ENCODE results near the gene TRPV3.

TRPV3 gene

GRCh38 chr17:3546997-3547396, 10.6 kb downstream of the TRPV3 start:
- ChIA-PET POLR2A (no interaction called here), CTCF (interaction anchor here (1.3 kb wide), 1 partner anchor 8 kb away, joined by 3 read pairs; no protein-coding TSS in a partner anchor)
- no peaks in the 10 kb centered on the region for H3K27me3 ChIP-seq (replicated peaks in 2 of 5; ENCODE audit: control insufficient read depth in 4 of 5, insufficient read depth in 5 of 5, low read length in 4 of 5)
- no peak for DNase-seq
- no peaks in the 10 kb centered on the region for H3K4me1 ChIP-seq (ENCODE audit: control extremely low read depth in 1 of 4, control insufficient read depth in 4 of 4, insufficient read depth in 4 of 4, low read length in 3 of 4)
- no peaks in the 10 kb centered on the region for H3K9me3 ChIP-seq (ENCODE audit: control extremely low read depth in 1 of 5, control insufficient read depth in 4 of 5, insufficient read depth in 2 of 5, low read depth in 1 of 5, low read length in 4 of 5)
- no peak overlapping the region for H3K4me3 ChIP-seq (ENCODE audit: control insufficient read depth in 1 of 7, extremely low read depth in 1 of 7, insufficient read depth in 4 of 7, low read depth in 2 of 7, low read length in 6 of 7)
- WGBS (ENCODE audit: insufficient coverage): 100% methylated on average over 5 of the region's 8 CpGs
- no peaks in the 10 kb centered on the region for H3K36me3 ChIP-seq (ENCODE audit: control insufficient read depth in 4 of 4, insufficient read depth in 4 of 4, low read length in 3 of 4)
- H3K27ac ChIP-seq (ENCODE audit: insufficient read depth in 1 of 2, low read depth in 1 of 2, low read length in 2 of 2, poor library complexity in 1 of 2, severe bottlenecking in 2 of 2): no peak overlapping the region

DNA sequence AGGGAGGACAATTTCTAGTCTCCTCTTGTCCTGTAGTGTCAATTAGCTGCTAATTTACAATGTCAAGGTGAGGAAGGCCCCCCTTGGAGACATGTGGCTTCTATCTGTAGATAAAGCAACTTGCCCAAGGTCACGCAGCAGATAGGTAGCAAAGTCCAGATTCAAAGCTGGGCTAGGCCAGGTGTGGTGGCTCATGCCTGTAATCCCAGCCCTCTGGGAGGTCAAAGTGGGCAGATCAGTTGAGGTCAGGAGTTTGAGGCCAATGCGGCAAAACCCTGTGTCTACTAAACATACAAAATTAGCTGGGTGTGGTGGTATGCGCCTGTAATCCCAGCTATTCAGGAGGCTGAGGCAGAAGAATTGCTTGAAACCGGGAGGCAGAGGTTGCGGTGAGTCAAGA, 11.1 kb downstream of the TRPV3 start:
- H3K4me3 ChIP-seq (ENCODE audit: control insufficient read depth in 1 of 7, extremely low read depth in 1 of 7, insufficient read depth in 4 of 7, low read depth in 2 of 7, low read length in 6 of 7): no peak overlapping the region
- POLR2A ChIA-PET: no interaction called here
- 88% methylated on average over 1 of the region's 5 CpGs for WGBS (ENCODE audit: insufficient coverage)

DNA sequence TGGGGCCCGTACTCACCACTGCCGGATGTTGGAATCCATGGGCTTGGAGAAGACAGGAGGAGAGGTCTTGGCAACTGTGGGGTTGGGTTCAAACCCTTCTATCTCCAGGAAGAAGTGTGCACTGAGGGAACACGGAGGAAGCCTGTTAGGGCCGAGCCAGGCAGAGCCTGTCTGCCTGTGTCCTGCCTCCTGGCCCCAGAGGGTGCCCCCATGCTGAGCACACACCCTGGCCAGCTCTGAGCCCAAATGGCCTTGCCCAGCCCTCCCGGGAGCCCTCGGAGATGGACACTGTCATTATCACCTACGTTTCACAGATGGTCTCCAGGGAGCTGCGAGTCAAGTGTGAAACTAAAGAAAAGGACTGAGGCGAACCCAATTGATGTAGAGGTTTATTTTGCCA, 12.5 kb downstream of the TRPV3 start:
- H3K36me3 ChIP-seq (ENCODE audit: control insufficient read depth in 4 of 4, insufficient read depth in 4 of 4, low read length in 3 of 4): no peaks in the 10 kb centered on the region
- H3K4me3 ChIP-seq (ENCODE audit: control insufficient read depth in 1 of 7, extremely low read depth in 1 of 7, insufficient read depth in 4 of 7, low read depth in 2 of 7, low read length in 6 of 7): no peak overlapping the region
- H3K4me1 ChIP-seq (ENCODE audit: control extremely low read depth in 1 of 4, control insufficient read depth in 4 of 4, insufficient read depth in 4 of 4, low read length in 3 of 4): peaks cover 0 to 3% (median 0%) of the 10 kb centered on the region in 4 experiments
- no peaks in the 10 kb centered on the region for H3K9me3 ChIP-seq (ENCODE audit: control extremely low read depth in 1 of 5, control insufficient read depth in 4 of 5, insufficient read depth in 2 of 5, low read depth in 1 of 5, low read length in 4 of 5)
- CTCF ChIA-PET: no interaction called here
- H3K27ac ChIP-seq (ENCODE audit: insufficient read depth in 1 of 2, low read depth in 1 of 2, low read length in 2 of 2, poor library complexity in 1 of 2, severe bottlenecking in 2 of 2): no peak overlapping the region
- WGBS (ENCODE audit: insufficient coverage): 85% methylated on average over 8 of the region's 9 CpGs
- POLR2A ChIA-PET: no interaction called here
- H3K27me3 ChIP-seq (replicated peaks in 2 of 5; ENCODE audit: control insufficient read depth in 4 of 5, insufficient read depth in 5 of 5, low read length in 4 of 5): no peaks in the 10 kb centered on the region
- DNase-seq: no peak

More for the DNA sequence above, 11.1 kb downstream of the TRPV3 start:
- Histone ChIP-seq H3K4me1 (ENCODE audit: control extremely low read depth in 1 of 4, control insufficient read depth in 4 of 4, insufficient read depth in 4 of 4, low read length in 3 of 4) (no peaks in the 10 kb centered on the region), H3K36me3 (ENCODE audit: control insufficient read depth in 4 of 4, insufficient read depth in 4 of 4, low read length in 3 of 4) (no peaks in the 10 kb centered on the region), H3K27ac (ENCODE audit: insufficient read depth in 1 of 2, low read depth in 1 of 2, low read length in 2 of 2, poor library complexity in 1 of 2, severe bottlenecking in 2 of 2) (no peak overlapping the region), H3K9me3 (ENCODE audit: control extremely low read depth in 1 of 5, control insufficient read depth in 4 of 5, insufficient read depth in 2 of 5, low read depth in 1 of 5, low read length in 4 of 5) (no peaks in the 10 kb centered on the region), H3K27me3 (replicated peaks in 2 of 5; ENCODE audit: control insufficient read depth in 4 of 5, insufficient read depth in 5 of 5, low read length in 4 of 5) (no peaks in the 10 kb centered on the region)
- CTCF ChIA-PET: interaction anchor here (1.3 kb wide), 1 partner anchor 9 kb away, joined by 3 read pairs; no protein-coding TSS in a partner anchor
- no peak for DNase-seq

- no peak for DNase-seq
- Histone ChIP-seq H3K27me3 (replicated peaks in 2 of 5; ENCODE audit: control insufficient read depth in 4 of 5, insufficient read depth in 5 of 5, low read length in 4 of 5) (no peaks in the 10 kb centered on the region), H3K27ac (ENCODE audit: insufficient read depth in 1 of 2, low read depth in 1 of 2, low read length in 2 of 2, poor library complexity in 1 of 2, severe bottlenecking in 2 of 2) (no peak overlapping the region), H3K4me1 (ENCODE audit: control extremely low read depth in 1 of 4, control insufficient read depth in 4 of 4, insufficient read depth in 4 of 4, low read length in 3 of 4) (peaks cover 0 to 5% (median 0%) of the 10 kb centered on the region in 4 experiments), H3K9me3 (ENCODE audit: control extremely low read depth in 1 of 5, control insufficient read depth in 4 of 5, insufficient read depth in 2 of 5, low read depth in 1 of 5, low read length in 4 of 5) (no peaks in the 10 kb centered on the region), H3K36me3 (ENCODE audit: control insufficient read depth in 4 of 4, insufficient read depth in 4 of 4, low read length in 3 of 4) (no peaks in the 10 kb centered on the region), H3K4me3 (ENCODE audit: control insufficient read depth in 1 of 7, extremely low read depth in 1 of 7, insufficient read depth in 4 of 7, low read depth in 2 of 7, low read length in 6 of 7) (no peak overlapping the region)
- WGBS (ENCODE audit: insufficient coverage): no CpG with 5 or more reads among the region's 5 CpGs
- ChIA-PET POLR2A (no interaction called here), CTCF (no interaction called here)
Observed at GRCh38 chr17:3544365-3544764, 13.2 kb downstream of the TRPV3 start.

GRCh38 chr17:3543453-3543852, 14.2 kb downstream of the TRPV3 start:
- Histone ChIP-seq H3K27ac (ENCODE audit: insufficient read depth in 1 of 2, low read depth in 1 of 2, low read length in 2 of 2, poor library complexity in 1 of 2, severe bottlenecking in 2 of 2) (no peak overlapping the region), H3K4me1 (ENCODE audit: control extremely low read depth in 1 of 4, control insufficient read depth in 4 of 4, insufficient read depth in 4 of 4, low read length in 3 of 4) (peaks cover 0 to 5% (median 0%) of the 10 kb centered on the region in 4 experiments), H3K27me3 (replicated peaks in 2 of 5; ENCODE audit: control insufficient read depth in 4 of 5, insufficient read depth in 5 of 5, low read length in 4 of 5) (no peaks in the 10 kb centered on the region), H3K4me3 (ENCODE audit: control insufficient read depth in 1 of 7, extremely low read depth in 1 of 7, insufficient read depth in 4 of 7, low read depth in 2 of 7, low read length in 6 of 7) (no peak overlapping the region), H3K9me3 (ENCODE audit: control extremely low read depth in 1 of 5, control insufficient read depth in 4 of 5, insufficient read depth in 2 of 5, low read depth in 1 of 5, low read length in 4 of 5) (no peaks in the 10 kb centered on the region), H3K36me3 (ENCODE audit: control insufficient read depth in 4 of 4, insufficient read depth in 4 of 4, low read length in 3 of 4) (no peaks in the 10 kb centered on the region)
- POLR2A ChIA-PET: no interaction called here
- WGBS (ENCODE audit: insufficient coverage): 94% methylated on average over 10 of the region's 10 CpGs
- CTCF ChIA-PET: no interaction called here
- no peak for DNase-seq

DNA sequence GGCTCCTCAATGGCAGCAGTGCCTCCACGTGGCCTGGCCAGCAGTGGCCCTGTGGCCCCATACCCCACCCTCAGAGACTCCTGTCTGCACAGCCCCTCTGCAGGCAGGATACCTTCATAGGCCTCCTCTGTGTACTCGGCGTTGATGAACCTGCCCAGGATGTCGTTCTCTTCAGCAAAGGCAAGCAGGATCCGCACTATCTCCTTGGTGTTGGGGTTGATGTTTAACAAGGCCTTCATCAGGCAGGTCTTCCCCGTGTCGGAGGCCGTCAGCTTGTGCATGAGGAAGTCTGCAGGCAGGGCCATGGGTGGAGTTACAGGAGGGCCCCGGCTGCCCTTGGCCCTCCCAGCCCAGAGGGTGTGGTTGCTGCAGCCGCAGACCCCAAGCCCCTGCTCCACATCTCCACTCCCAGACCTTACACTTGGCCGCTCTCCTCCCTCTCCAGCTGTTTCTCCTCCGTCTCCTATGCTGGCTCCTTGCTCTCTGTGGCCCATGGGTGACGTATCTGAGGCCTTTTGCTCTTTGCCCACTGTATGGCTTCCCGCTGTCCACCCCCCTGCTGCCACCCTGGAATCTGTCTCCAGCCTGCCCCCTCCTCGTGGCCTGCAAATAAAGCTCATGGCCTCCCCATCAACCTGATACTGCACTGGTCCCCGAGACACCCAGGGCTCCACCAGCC, 15.1 kb downstream of the TRPV3 start:
- CTCF ChIA-PET: no interaction called here
- H3K4me3 ChIP-seq (ENCODE audit: control insufficient read depth in 1 of 7, extremely low read depth in 1 of 7, insufficient read depth in 4 of 7, low read depth in 2 of 7, low read length in 6 of 7): no peak overlapping the region
- H3K4me1 ChIP-seq (ENCODE audit: control extremely low read depth in 1 of 4, control insufficient read depth in 4 of 4, insufficient read depth in 4 of 4, low read length in 3 of 4): peaks cover 0 to 5% (median 0%) of the 10 kb centered on the region in 4 experiments
- WGBS (ENCODE audit: insufficient coverage): 90% methylated on average over 14 of the region's 16 CpGs
- no peak for DNase-seq
- H3K27me3 ChIP-seq (replicated peaks in 2 of 5; ENCODE audit: control insufficient read depth in 4 of 5, insufficient read depth in 5 of 5, low read length in 4 of 5): no peaks in the 10 kb centered on the region
- H3K36me3 ChIP-seq (ENCODE audit: control insufficient read depth in 4 of 4, insufficient read depth in 4 of 4, low read length in 3 of 4): no peaks in the 10 kb centered on the region
- H3K9me3 ChIP-seq (ENCODE audit: control extremely low read depth in 1 of 5, control insufficient read depth in 4 of 5, insufficient read depth in 2 of 5, low read depth in 1 of 5, low read length in 4 of 5): no peaks in the 10 kb centered on the region
- no peak overlapping the region for H3K27ac ChIP-seq (ENCODE audit: insufficient read depth in 1 of 2, low read depth in 1 of 2, low read length in 2 of 2, poor library complexity in 1 of 2, severe bottlenecking in 2 of 2)
- POLR2A ChIA-PET: no interaction called here

- no peak for DNase-seq
Observed at GRCh38 chr17:3539881-3540540, 17.6 kb downstream of the TRPV3 start.

More at GRCh38 chr17:3539881-3540540, 17.6 kb downstream of the TRPV3 start:
- H3K4me1 ChIP-seq (ENCODE audit: control extremely low read depth in 1 of 4, control insufficient read depth in 4 of 4, insufficient read depth in 4 of 4, low read length in 3 of 4): peaks cover 0 to 11% (median 7%) of the 10 kb centered on the region in 4 experiments
- H3K27me3 ChIP-seq (replicated peaks in 2 of 5; ENCODE audit: control insufficient read depth in 4 of 5, insufficient read depth in 5 of 5, low read length in 4 of 5): no peaks in the 10 kb centered on the region
- H3K9me3 ChIP-seq (ENCODE audit: control extremely low read depth in 1 of 5, control insufficient read depth in 4 of 5, insufficient read depth in 2 of 5, low read depth in 1 of 5, low read length in 4 of 5): no peaks in the 10 kb centered on the region
- CTCF ChIA-PET: no interaction called here
- WGBS (ENCODE audit: insufficient coverage): 100% methylated on average over 1 of the region's 8 CpGs
- H3K36me3 ChIP-seq (ENCODE audit: control insufficient read depth in 4 of 4, insufficient read depth in 4 of 4, low read length in 3 of 4): no peaks in the 10 kb centered on the region
- POLR2A ChIA-PET: no interaction called here
- no peak overlapping the region for H3K4me3 ChIP-seq (ENCODE audit: control insufficient read depth in 1 of 7, extremely low read depth in 1 of 7, insufficient read depth in 4 of 7, low read depth in 2 of 7, low read length in 6 of 7)
- H3K27ac ChIP-seq (ENCODE audit: insufficient read depth in 1 of 2, low read depth in 1 of 2, low read length in 2 of 2, poor library complexity in 1 of 2, severe bottlenecking in 2 of 2): no peak overlapping the region
